IPS-18c (cell line): ENCODE measurements around the gene ENHO.
"Not testable (repeated sequence)": the region's sequence is repeated elsewhere in the genome, so short reads cannot be mapped to it uniquely, and the experiment has no call there.

Experiments
- H3K4me3 ChIP-seq: 2 replicates; pipeline ENCODE4 v1.7.0; 2013; ENCODE audit warnings: low read depth, mild to moderate bottlenecking, low read length, moderate library complexity; ENCODE audit not compliant: insufficient read depth
- H3K9me3 ChIP-seq: one replicate; pipeline ENCODE4 v1.6.1; 2013; ENCODE audit warnings: mild to moderate bottlenecking, low read length, moderate library complexity; ENCODE audit not compliant: control insufficient read depth, insufficient read depth

The ENHO gene

DNA sequence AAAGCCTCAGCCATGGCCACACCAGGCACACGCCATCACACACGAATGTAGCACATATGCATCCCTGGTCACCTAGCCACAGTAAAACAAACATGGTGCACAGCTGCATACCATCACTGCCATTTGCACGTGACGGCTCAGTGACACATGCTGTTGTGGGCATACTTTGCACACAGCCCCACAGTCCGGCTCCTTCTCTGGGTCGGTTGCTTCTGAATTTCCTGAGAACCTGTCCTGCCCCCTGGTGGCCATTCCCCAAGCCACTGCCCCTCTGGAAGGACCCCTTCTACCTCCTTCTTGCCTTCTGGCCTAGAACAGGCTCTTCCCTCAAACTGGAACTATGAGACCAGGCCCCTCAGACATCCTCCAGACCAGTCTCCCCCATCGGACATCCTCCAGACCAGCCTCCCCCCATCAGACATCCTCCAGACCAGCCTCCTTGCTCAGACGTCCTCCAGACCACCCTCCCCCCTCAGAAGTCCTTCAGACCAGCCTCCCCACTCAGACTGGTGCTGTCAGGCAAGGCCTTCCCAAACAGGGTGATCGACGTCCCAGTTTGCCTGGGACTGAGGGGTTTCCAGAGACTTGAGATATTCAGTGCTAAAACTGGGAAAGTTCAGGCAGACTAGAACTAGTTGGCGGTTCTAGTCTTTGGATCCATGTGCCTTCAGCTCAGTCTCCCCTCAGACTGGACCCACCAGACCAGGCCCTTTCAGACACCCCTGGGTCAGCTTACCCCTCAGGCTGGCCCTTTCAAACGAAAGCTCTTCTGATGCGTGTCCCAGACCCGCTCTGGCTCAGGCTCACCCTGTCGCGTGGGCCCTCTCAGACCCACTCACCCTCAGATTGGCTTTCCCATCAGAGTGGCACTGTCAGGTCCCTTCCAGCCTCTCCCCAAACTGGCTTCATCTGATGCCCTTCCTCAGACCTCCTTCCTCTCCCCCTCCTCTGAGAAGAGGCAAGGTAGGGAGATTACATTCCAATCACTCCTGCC, 24.3 kb upstream of the ENHO start:
- no peak overlapping the region for H3K4me3 ChIP-seq
- H3K9me3 ChIP-seq, result no peaks in the 10 kb centered on the region

DNA sequence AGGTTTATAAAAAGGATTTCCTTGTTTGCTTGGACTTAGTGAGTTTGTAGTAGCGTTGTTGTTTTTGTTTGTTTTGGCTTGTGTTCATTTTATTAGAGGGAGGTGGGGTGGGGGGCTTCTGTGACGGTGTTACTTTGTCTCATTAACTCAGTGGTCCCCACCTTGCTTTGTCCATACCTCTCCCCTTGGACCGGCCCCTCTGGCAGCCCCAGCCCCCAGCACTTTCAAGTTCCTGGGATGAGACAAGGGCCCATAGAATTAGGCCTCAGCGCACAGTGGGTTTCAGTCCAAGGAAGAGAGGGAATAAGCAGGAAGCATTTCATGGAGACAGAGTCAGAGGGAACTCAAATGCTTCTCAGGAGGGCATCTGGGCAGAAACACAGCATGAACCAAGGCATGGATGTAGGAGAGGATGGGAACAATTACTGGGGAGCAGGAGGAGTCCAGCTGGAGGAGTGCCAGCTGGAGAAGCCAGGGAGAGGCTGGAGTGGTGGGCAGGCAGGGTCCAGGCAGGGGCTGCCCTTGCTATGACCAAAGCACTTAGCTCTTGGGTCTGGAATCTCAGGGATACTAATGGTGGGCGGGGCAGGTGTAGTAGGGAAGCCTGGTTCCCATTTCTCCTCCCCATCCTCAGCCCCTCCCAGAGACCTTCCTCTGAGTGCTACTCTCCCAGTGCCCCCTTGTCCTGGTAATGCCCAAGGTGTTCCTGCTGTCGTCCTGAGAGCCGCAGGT, 23.5 kb upstream of the ENHO start:
- Histone ChIP-seq H3K4me3 (no peak overlapping the region), H3K9me3 (no peaks in the 10 kb centered on the region)

DNA sequence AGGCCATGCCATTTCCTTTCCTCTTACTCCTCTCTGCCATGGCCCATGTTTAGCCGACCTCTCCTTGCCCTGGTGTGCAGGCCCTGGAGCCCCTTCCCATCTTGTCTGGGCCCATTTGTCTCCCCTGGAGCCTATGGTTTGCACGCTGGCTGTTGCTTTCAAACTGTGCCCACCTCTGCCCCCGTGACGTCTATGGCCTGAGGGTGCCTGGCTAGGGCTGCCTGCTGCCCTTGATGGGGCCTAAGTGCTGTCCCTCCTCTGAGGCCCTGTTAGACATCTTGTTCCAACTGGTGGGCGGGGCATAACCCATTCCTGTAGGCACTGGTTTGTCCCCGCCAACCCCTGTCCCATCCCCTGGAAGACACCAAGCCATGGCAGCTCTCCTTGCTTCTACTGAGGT, 22.7 kb upstream of the ENHO start:
- Histone ChIP-seq H3K9me3 (no peaks in the 10 kb centered on the region), H3K4me3 (no peak overlapping the region)

DNA sequence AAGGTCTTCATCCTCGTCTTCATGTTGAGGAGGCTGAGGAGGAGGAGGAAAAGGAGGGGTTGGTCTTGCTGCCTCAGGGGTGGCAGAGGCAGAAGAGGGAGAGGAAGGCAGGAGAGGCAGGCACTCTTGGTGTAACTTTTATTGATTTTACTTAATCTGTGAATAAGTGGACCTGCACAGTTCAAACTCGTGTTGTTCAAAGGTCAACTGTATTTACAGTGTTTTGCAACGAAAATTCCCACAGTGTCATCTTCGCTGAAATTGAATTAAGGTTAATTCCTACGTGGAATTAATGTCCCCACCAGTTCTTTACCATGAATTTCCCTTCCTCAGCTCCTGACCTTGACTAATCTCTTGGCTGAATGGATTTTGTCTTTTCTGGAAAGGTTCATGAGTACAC, 21.2 kb upstream of the ENHO start:
- H3K4me3 ChIP-seq, result no peak overlapping the region
- no peaks in the 10 kb centered on the region for H3K9me3 ChIP-seq

DNA sequence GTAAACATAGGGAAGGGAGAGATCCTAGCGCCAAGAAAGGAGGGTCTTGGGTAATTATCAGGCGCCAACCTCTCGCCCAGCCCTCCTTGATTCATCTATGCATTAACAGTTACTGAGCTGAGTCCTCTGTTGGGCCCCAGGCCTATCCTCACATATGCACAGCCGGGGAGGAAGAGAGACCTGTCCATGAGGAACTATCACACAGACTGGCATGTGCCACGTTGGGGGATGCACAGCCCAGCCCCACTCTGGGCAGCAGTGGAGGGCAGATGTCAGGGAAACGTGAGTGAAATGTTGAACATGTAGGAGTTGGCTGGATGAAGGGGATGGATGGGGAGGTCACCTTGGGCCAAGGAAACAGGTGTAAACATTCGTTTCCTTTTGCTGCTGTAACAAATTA, 18.8 kb upstream of the ENHO start:
- no peak overlapping the region for H3K4me3 ChIP-seq
- no peaks in the 10 kb centered on the region for H3K9me3 ChIP-seq

DNA sequence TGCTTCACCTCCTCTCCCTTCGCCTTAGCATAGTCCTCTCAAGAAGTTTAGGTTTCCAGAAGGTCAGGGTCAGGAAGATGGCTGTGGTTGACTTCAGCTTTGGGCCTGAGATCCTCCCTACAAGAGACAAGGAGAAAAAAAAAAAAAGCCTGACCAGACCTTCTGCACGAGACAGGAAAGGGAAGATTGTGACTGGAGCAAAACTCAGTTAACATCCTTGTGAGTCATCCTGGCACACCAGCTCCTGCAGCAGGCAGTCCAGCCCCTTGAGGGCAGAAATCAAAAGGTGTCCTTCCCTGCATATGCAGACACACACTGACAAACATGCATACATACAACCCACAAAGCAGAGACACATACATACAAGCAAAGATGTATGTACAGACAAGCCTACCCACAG, 18.0 kb upstream of the ENHO start:
- Histone ChIP-seq H3K4me3 (no peak overlapping the region), H3K9me3 (no peaks in the 10 kb centered on the region)

DNA sequence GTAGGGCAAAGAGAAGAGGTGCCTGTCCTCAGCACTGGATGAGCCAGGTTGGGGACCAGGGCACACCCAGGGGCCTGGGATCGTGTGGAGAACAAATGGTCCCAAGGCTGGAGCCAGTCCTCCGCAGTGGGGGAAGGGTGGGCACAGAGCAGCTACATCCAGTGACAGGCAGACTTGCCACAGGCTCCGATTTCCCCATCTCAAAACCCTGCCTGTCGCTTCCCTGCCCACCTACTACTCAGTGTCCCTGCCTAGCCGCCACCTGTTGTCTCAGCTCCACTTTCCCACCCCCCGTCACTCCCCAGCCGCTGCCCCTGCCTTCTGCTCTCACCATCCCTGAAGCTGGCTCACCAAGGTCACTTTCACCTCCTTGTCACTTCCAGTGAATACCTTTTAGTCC, 13.9 kb upstream of the ENHO start:
- H3K4me3 ChIP-seq, result no peak overlapping the region
- no peaks in the 10 kb centered on the region for H3K9me3 ChIP-seq

DNA sequence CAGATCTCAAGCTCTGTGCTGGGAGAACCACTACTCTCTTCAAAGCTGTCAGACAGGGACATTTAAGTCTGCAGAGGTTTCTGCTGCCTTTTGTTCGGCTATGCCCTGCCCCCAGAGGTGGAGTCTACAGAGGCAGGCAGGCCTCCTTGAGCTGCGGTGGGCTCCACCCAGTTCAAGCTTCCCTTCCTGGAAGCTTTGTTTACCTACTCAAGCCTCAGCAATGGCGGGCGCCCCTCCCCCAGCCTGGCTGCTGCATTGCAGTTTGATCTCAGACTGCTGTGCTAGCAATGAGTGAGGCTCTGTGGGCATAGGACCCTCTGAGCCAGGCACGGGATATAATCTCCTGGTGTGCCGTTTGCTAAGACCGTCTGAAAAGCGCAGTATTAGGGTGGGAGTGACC, 9.3 kb upstream of the ENHO start:
- not testable (repeated sequence) for H3K4me3 ChIP-seq, H3K9me3 ChIP-seq

DNA sequence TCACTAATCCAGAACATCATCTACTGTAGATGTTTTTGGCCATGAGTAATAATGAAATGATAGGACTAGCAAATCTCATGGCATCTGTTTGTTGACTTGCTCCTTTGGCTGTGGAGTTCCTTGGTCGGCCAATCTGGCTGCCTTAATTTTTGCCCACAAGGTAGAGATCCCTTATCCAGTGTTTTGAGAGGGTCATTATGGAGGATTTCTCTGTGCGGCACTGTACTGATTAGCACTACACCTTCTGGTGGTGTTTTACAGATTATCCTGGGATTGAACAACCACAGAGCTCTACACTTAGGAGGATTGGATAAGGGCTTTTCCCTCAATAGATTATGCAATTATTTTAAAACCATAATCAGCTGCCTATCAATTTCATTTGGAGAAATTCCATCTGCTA, 3.2 kb upstream of the ENHO start:
- Histone ChIP-seq H3K9me3 (no peaks in the 10 kb centered on the region), H3K4me3 (no peak overlapping the region)

DNA sequence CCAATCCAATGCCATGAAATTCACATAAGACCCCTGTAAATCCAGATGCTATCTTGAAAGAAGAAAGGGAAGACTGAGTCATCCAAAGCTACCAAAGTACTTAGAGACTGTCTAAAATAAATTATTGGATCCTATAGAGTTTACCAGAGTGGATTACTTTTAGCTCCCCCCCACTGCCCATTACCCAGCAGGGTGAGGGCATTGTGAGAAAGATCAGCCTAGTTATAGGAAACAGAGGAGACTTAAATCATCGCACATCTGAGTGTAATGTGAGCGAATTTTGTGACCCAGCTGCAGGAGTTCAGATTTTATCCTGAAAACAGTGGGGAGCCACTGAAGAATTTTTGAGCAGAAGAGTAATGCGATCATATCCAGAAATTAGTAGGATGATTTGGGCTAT, 1.6 kb upstream of the ENHO start:
- no peaks in the 10 kb centered on the region for H3K9me3 ChIP-seq
- no peak overlapping the region for H3K4me3 ChIP-seq

DNA sequence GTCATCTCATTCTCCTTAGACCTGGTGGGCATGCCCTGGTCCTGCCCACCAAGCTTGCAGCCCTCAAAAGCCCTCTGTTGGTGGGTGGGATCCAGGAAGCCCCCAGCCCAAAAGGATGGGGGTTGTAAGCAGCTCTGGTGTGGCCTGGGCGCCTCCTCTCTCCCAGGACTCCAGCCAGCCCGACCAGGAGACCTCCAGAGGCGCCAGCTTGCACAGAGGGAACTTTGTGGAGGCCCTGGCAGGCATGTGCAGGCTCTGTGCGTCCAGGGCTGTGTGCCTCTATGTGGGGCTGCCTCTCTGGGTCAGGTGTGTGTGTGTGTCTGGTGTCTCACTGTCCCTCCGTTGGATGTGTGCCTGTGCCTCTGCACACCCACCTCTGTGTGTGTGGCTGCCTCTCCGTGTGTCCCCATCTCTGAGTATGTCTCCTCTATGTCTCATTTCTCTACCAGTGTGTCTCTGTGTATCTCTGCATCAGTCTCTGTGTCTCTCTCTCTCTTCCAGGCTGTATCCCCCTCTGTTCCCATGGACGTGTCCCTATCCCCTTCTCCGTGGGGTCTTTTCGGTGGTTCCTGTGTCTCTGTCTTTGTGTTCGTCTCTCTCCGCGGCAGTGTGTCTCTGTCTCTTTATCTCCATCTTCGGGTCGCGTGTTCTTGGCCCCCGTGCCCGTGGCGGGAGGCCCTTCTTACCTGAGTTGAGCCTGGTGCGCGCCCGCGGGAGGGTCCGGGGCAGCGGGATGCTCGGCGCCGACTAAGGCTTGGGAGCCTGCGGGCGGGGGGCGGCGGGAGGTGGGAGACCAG, 501 bp downstream of the ENHO start:
- peak overlapping the region; percentile 67 for H3K4me3 ChIP-seq
- H3K9me3 ChIP-seq, result no peaks in the 10 kb centered on the region

DNA sequence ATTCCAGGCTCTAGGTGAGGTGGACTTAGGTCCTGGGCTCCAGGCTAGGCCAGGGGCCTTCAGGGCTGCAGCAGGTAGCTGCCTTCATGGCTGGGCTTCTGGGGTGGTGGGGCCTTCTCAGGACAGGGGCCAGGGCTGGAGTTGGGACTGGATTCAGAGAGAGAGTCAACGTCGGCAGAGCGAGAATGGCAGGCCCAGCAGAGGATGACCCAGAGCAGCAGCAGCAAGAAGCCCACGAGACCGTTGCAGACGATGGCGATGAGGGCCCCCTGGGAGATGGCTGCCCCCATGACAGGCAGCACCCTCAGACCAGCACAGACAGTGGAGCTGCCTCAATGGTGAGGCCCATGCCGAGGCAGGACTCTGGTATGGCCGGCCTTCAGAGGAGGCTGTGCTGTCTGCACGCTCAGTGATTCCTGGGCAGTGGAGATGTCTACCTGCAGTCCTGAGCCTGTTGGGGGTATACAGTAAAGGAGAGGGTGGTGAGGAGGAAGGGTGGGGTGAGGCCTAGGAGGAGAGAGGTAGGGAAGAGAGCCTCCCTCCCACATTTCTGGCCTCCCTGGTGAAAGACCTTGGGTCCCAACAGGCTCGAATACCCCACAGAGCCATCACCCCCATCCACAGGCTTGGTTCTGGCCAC, 1.3 kb downstream of the ENHO start:
- no peak overlapping the region for H3K4me3 ChIP-seq
- no peaks in the 10 kb centered on the region for H3K9me3 ChIP-seq

DNA sequence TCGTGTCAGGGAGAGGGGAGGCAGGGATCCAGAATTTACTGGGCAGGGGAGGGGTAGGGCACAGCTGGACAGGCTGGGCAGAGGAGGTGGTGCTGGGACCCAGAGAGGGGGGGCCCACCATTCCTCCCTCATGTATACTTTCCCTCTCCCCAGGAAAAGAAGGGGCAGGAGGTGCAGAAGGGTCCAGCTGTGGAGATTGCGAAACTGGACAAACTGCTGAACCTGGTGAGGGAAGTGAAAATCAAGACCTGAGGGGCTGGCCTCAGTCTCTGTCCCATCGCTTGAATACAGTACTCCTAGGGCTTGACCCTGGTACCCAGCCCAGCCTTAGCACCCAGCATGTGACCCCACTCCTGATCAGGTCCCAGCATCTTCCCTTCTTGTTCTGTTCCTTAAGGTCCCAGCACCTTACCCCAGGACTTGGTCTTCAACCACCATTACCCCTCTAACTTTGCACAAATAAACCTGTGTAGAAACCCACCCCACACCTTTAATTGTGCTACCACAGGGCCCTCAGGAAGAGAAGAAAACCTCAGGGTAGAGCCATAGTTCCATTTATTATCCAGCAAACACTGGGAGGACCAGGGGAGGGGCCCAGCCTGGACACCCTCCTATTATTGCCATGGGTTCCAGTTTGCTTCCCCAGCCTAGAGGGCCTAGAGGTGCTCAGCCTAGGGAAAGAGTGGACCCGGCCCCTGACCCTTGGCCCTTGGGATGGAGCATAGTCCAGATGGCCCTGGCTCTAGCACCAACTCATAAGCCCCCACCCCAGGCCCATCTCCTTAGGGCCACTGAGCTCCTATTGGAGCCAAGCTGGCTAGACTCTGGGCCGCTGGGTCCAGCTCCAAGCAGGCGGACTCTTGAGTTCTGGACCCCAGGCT, 2.0 kb downstream of the ENHO start:
- Histone ChIP-seq H3K4me3 (no peak overlapping the region), H3K9me3 (no peaks in the 10 kb centered on the region)

DNA sequence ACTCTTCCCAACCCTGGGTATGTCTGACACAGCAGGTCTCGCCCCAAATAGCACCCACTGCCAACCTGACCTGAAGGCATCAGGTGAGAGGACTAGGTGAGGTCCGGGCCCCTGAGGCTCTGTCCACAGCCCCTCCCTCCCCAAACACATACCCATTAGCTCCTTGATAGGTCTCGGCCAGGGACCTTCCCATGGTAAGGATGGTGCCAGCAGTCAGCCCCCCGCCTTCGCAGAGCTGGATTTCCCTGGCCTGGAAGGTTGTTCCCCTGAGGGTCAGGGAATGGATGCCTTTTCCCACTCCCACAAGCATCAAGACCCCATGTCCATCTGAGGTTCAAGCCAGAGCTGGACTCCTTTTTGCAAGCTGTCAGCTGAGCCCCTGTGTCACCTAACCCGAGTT, 2.7 kb downstream of the ENHO start:
- H3K4me3 ChIP-seq, result no peak overlapping the region
- no peaks in the 10 kb centered on the region for H3K9me3 ChIP-seq

DNA sequence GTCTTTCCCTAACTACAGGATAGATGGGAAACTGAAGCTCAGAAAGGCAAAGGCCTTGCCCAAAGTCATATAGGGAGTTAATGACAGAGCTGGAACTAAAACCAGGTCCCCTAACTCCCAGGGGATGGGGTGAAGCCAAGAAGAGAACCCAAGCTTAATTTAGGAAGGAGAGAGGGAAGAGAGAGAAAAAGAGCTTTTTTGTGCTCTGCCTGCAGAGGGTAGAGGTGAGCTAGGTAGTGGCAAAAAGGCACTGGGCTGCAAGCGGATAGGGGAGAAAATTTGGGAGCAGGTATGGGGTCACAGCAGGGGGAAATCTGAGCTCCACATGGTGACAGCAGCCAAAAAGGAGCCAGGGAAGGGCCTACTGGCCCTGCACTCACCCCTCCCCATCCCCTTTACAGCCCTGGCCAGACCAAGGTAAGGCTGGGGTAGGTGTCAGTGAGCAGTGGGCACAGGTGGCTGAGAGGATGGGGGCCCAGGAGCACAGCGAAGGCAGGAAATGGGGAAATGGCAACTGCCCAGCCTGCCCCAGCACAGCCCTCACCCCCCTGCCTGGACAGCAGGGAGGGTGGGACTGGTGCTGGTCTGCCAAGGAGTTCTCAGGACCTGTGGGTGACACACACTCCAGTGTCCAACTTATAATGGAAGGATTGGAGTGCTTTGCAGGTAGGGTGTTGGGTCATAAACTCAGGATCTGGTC, 3.3 kb downstream of the ENHO start:
- no peak overlapping the region for H3K4me3 ChIP-seq
- no peaks in the 10 kb centered on the region for H3K9me3 ChIP-seq

DNA sequence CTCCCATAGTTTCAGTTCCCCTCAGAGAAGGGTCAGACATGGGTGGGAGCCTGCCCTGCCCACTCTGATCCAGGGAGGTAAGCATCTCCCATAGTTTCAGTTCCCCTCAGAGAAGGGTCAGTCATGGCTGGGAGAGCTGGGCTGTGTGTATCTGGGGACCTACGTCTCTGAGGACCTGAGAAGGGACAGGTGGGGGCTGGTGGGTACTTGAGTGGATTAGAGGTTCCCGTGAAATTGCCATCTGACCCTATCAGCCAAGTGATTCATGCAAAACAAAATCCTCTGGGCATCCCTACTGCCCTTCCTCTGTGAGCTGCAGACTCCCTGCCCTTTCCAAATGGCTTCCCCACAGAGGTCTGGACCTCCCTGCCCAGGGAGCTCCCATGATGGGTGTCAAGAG, 3.9 kb downstream of the ENHO start:
- Histone ChIP-seq H3K9me3 (no peaks in the 10 kb centered on the region), H3K4me3 (no peak overlapping the region)
